ENCODE measurements around the gene TSN.

TSN gene

DNA sequence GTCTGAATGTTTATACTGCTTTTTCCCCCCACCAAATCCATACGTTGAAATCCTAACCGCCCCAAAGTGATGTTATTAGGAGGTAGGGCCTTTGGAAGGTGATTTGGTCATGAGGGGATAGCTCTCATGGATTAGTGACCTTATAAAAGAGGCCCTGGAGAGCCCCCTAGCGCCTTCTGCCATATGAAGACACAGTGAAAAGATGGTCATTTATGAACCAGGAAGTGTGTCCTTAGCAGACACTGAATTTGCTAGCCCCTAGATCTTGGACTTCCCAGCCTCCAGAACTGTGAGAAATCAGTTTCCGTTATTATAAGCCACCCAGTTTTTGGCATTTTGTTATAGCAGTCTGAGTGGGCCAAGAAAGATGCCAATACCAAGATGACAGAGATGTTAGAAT is 7.2 kb upstream of the TSN start:
- DNase-seq, result no peak

- DNase-seq, result no peak
Measured at GRCh38 chr2:121754851-121755236, 607 bp upstream of the TSN start.

- DNase-seq, result no peak
Measured at GRCh38 chr2:121764681-121765228, 9.3 kb downstream of the TSN start.

GRCh38 chr2:121766624-121767023 is 11.2 kb downstream of the TSN start:
- no peak for DNase-seq

DNA sequence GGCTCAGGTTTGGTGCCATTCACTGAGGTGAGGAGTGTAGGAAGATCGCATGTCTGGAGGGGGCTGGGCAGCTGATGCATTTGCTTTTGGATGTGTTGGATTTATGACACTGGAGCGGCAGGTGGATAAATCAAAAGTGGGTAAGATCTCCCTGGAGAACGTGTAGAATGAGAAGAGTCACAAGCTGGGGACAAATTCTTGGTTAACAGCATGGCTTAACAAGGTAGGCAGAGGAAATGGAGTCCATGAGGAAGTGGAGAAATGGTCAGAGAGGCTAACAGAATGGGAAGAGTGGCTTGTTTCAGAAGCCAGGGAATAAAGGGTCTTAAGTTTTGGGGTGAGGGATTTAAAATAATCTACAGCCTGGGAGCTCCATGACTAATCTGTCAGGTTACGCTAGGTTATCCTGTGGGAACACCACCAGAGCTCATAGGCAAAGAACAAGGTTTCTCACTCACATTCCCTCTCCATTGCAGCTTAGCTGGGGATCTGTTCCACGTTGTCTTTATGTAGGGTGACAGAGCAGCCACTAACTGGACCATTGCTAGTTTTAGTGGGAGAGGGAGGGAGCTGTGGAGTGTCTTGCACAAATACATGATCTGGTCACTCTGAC is 12.8 kb downstream of the TSN start:
- DNase-seq, result no peak

DNA sequence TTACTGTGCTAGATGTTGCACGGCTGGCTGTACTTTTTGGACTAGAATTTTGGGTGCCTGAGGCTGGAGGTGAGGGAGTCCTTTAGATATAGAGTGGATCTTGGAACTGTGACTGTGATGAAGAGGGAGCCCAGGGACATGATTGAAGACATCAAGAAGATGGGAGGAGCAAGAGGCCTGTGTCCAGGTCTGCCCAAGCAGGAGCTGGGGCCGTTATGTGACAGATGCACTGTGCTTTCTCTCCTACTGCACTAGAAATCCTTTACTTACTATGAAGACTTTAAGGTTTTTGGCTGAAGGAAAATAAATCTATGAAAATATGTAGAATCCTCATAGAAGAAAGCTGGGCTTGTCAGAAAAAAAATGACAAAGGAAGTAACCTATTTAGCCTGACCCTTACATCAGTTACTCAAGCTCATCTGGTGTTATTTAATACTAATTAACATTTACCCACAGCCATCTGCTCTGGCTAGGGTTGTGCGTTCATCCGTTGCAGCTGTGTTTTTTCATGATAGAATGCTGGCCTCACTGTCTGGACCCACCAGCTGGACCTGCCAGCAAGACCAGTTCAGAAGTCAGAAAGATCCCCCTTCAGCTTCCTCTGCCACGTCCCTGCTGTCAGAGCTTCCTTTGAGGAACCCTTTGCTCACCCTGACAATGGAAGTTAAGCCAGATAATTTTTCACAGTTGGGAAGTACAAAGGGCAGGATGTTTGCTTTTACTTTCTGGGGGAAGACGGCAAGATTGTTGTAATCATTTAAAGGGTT is 16.7 kb downstream of the TSN start:
- DNase-seq, result no peak

DNA sequence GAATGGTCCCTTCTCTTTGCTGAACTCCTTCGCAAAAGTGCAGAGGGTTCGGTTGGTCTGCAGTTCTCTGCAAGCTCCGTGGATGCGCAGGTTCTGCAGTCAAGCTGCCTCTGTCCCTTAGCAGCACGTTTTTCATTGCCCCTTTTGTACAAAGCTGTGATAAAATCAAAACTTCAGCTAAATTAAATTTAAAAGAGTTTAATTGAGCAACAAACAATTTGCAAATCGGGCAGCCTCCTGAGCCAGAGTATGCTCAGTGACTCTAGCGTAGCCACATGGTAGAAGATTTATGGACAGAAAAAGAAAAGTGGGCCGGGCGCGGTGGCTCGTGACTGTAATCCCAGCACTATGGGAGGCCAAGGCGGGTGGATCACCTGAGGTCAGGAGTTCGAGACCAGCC is 18.8 kb downstream of the TSN start:
- no peak for DNase-seq

DNA sequence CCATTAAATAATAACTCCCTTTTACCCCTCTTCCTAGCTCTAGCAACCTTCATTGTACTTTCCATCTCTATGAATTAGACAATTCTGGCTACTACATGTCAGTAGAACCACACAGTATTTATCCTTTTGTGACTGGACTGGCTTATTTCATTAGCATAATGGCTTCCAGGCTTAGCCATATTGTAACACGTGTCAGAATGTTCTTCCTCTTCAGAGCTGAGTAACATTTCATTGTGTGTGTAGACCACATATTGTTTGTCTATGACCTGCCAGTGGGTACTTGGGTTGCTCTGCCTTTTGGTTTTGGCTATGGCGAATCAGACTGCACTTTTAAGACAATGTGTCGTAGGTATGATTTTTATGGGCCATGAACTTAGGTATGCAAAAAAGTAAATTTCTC is 20.9 kb downstream of the TSN start:
- DNase-seq, result no peak

- no peak for DNase-seq
Measured at GRCh38 chr2:121776885-121777698, 21.6 kb downstream of the TSN start.

DNA sequence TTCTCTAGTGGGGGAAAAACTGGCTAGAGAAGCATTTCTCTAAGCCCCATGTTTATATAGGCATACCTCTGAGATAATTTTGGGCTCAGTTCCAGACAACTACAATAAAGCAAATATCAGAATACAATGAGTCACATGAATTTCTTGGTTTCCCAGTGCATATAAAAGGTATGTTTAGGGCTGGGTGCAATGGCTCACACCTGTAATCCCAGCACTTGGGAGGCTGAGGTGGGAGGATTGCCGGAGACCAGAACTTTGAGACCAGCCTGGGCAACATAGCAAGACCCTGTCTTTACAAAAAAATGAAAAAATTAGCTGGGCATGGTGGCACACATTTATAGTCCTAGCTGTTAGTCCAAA is 22.2 kb downstream of the TSN start:
- no peak for DNase-seq

DNA sequence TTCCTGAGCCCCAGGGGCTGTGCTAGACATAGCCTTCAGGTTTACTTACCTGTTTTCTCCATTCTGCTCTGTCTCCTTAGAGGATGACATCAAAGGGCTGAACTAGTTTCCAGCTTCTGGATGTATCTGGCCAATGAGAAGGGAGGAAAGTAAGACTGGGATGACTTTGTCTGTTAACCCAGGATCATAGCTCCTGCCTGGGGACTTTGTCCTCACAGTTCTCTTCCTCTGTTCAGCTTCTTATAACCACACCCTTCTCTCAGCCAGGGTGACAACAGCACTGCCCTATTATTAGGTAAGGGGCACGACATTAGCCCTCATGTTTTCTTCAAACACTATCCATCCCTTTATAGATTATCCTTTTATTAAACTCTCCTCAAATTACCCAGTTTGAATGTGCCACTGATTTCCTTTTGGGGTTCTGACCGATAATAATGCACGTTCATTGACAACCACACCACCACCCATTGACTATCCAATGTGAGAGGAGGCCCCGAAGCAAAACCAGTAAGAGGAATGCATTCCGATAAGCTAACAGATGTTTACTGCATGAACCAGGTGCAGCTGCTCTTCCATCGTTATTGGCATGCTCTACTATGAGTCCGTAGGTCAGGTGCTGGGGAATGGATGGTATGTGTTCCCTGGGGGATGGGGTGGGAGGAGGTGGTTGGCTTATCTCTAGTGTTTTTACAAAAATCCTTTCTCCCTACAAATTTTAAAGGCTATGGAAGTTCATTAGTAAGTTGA is 23.5 kb downstream of the TSN start:
- no peak for DNase-seq

GRCh38 chr2:121783180-121783579 is 27.7 kb downstream of the TSN start:
- no peak for DNase-seq

DNA sequence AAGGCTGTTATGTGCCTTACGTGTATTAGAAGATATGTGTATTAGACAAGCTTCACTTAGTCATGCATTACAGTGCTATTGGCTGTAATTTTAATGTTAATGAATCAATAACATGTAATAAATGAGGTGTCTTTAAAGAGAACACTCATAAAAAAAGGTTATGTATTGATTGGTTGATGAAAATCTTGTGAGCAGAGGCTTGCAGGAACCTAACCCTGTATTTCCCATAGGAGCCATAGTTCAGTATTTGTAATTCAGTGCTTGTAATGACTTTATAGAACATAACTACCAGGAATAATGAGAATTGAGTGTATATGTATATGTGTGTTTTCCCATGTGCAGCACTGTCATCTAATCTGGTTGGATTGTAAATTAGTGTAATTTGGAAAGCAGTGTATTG is 33.2 kb downstream of the TSN start:
- DNase-seq, result no peak

DNA sequence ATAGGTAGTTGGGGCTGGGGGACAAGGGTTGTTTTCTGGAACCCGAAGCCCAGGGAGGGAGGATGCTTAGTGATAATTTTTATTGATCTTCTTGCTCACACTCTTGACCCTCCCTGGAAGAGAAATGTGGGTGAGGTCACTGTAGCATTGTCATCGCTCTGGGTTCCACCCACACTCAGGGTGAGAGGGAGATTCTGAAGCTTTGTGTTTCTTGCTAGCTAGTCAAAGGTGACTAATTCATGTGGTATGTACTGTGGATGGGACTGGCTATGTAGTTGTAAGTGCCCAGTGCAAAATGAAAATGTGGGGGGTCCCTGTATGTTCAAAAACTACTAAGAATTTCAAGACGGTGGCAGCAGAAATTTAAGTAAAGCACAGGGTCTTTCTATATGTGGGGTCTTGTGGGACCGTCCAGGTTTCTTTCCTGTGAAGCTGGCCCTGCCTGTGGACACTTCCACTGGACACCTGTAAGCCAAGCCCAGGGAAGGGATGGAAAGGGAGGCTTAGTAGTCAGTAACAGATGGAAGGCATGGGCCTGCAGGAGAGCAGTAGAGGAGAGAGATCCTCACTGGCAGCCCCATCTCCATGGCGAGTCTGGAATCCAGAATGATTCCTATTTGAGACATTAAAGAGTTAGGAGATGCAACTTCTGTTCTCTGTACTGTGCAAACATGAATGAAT is 35.0 kb downstream of the TSN start:
- no peak for DNase-seq

GRCh38 chr2:121791290-121791689 is 35.8 kb downstream of the TSN start:
- DNase-seq, result no peak

- DNase-seq, result no peak
Measured at GRCh38 chr2:121791801-121792221, 36.4 kb downstream of the TSN start.

GRCh38 chr2:121793816-121794215 is 38.4 kb downstream of the TSN start:
- DNase-seq, result no peak

GRCh38 chr2:121794233-121794632 is 38.8 kb downstream of the TSN start:
- no peak for DNase-seq

DNA sequence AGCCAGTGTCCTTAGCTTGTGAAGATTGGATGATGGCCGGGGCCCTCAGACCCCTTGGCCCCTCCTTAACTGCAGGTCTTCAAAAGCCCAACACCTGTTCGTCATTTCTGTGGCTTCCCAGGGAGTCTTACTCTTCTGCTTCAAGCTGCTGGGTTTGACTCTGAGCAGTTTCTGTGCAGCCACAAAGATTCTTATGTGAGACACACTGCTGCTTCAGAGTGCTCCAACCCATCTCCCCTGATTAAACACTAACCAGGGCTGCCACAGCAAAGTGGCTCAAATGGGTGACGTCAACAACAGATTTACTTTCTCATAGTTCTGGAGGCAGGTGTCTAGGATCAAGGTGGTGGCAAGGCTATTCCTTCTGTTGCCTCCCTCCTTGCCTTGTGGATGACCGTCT is 40.8 kb downstream of the TSN start:
- no peak for DNase-seq

DNA sequence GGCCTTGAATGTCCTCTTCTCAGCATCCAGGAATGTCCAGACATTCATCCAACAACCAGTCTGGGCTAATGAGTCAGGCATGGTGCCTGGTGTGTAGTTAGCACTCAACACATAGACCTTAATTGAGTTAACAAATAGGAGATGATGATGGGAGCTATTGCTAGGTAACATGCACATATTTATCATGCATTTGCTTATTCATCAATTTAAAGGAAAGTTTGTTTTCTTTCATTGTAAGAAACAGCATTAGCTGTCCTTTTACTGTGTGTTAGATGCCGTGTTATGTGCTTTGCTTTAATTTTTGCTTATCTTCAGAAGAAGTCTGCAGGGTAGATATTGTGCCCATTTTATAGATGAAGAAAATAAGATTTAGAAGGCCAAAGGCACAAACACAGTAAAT is 43.2 kb downstream of the TSN start:
- DNase-seq, result no peak

- no peak for DNase-seq
Measured at GRCh38 chr2:121801916-121802315, 46.5 kb downstream of the TSN start.

DNA sequence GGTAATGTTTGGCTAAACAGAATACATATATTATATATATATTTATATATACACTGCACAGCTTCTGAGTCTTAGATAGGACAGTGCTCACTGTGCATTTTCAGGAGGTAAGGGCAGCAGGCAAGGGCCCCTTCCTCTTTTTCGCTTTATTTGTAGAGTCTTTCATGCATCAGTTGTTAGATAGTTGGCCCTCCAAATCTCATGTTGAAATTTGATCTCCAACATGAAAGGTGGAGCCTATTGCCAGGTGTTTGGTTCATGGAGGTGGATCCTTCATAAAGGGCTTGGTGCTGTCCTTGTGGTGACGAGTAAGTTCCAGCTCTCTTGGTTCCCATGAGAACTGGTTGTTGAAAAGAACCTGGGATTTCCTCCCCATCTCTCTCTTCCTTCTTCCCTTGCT is 48.1 kb downstream of the TSN start:
- peak; percentile 73 for DNase-seq

DNA sequence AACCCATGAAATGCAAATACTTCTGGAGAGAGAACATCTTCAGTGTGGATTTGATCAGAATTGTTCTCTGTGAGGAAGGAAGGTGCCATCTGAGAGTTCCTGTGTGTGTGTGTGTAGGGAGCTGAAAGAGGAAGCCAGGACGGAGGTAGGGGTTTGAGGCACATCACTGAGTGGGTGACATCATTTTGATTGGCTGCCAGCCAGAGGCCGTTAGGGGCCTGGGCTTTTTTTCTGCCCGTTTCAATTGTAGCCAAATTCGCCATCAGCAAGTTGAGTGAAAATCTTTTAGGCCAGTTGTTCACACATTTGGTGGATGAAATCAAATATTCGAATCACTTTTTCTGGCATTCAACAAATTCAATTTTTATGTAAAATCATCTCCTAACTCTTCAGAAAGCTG is 48.9 kb downstream of the TSN start:
- DNase-seq, result peak; percentile 84

All from NCI-H510A (cell line).